SIG-M5 treated with dmso at 0.1 percent for 504 hours (cell line): ENCODE measurements around the gene DLG2.
A peak's percentile ranks its signal among the peaks of the same experiment; 100 is the strongest.

Experiments used
- DNase-seq: peaks from one replicate; lab custom pipeline; 2025; ENCODE audit not compliant: unreplicated experiment; lab: John Stamatoyannopoulos, UW

The DLG2 gene

GRCh38 chr11:84420271-84420670 lies 1206.9 kb downstream of the DLG2 start:
- DNase-seq = no peak

GRCh38 chr11:84419616-84420015 lies 1207.5 kb downstream of the DLG2 start:
- no peak for DNase-seq

- DNase-seq = no peak
Observed at GRCh38 chr11:84414920-84415319, 1212.2 kb downstream of the DLG2 start.

- DNase-seq = no peak
Observed at GRCh38 chr11:84413549-84413948, 1213.6 kb downstream of the DLG2 start.

GRCh38 chr11:84412862-84413261 lies 1214.3 kb downstream of the DLG2 start:
- no peak for DNase-seq

- no peak for DNase-seq
Observed at GRCh38 chr11:84408946-84409411, 1218.2 kb downstream of the DLG2 start.

GRCh38 chr11:84407091-84407490 lies 1220.1 kb downstream of the DLG2 start:
- no peak for DNase-seq

- peak; percentile 15 for DNase-seq
Observed at GRCh38 chr11:84398017-84398626, 1229.0 kb downstream of the DLG2 start.

- DNase-seq = no peak
Observed at GRCh38 chr11:84396521-84396920, 1230.6 kb downstream of the DLG2 start.

GRCh38 chr11:84390441-84391078 lies 1236.6 kb downstream of the DLG2 start:
- DNase-seq = peak; percentile 1

- no peak for DNase-seq
Observed at GRCh38 chr11:84389696-84390095, 1237.4 kb downstream of the DLG2 start.

GRCh38 chr11:84384731-84385130 lies 1242.4 kb downstream of the DLG2 start:
- peak; percentile 56 for DNase-seq

GRCh38 chr11:84383576-84383975 lies 1243.6 kb downstream of the DLG2 start:
- DNase-seq = no peak

- no peak for DNase-seq
Observed at GRCh38 chr11:84381666-84382065, 1245.5 kb downstream of the DLG2 start.

- no peak for DNase-seq
Observed at GRCh38 chr11:84372381-84372950, 1254.7 kb downstream of the DLG2 start.

- DNase-seq = no peak
Observed at GRCh38 chr11:84358034-84358433, 1269.1 kb downstream of the DLG2 start.

- DNase-seq = no peak
Observed at GRCh38 chr11:84355911-84356310, 1271.2 kb downstream of the DLG2 start.

- DNase-seq = no peak
Observed at GRCh38 chr11:84345597-84345996, 1281.5 kb downstream of the DLG2 start.

- DNase-seq = no peak
Observed at GRCh38 chr11:84345027-84345426, 1282.1 kb downstream of the DLG2 start.

- DNase-seq = no peak
Observed at GRCh38 chr11:84339796-84340195, 1287.3 kb downstream of the DLG2 start.

- no peak for DNase-seq
Observed at GRCh38 chr11:84333221-84333620, 1293.9 kb downstream of the DLG2 start.

- no peak for DNase-seq
Observed at GRCh38 chr11:84322211-84322610, 1304.9 kb downstream of the DLG2 start.
